ENCODE data around the gene ATP6V1G2. TPM values are rescaled to one million over a fixed set of nuclear protein-coding genes. Genes with fewer than 3 reads are reported as not detected.
A peak's percentile ranks its signal among the peaks of the same experiment; 100 is the strongest.

ATP6V1G2 gene
- total RNA-seq, 6 experiments from 2014 or later = 0.29 to 0.43 (median 0.42) TPM; not detected in 3

DNA sequence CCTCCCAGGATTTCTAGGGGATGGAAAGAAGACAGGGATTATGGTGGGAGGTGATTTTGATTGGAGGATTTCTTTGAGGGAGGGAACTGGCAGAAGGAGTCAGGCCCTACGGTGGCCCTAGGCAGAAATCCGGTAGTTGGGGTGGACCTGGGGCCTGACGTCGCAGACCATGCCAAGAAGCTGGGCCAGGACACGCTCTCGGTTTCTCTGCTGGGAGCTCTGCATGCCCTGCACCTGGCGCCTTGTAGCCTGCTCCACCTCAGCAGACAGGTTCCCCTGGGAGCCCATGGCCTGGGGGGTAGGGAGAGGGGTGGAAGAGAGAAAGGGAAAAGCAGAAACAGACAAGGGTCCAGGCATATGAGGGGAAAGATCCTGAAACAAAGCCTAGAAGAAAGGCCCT, 1.1 kb downstream of the ATP6V1G2 start:
- WGBS (ENCODE audit: insufficient coverage, low coverage, low lambda C conversion rate, missing lambda C conversion rate) = 60% methylated on average over 6 of the region's 7 CpGs
- Histone ChIP-seq H3K9me3 (no peaks in the 10 kb centered on the region), H3K4me1 (peaks cover 0 to 21% (median 9%) of the 10 kb centered on the region in 4 donors), H3K27me3 (no peaks in the 10 kb centered on the region), H3K4me3 (no peak overlapping the region), H3K36me3 (peaks cover 0 to 10% (median 2%) of the 10 kb centered on the region in 4 donors), H3K27ac (no peak overlapping the region)
- ATAC-seq = no peak
- TF ChIP-seq, protein P1, sequence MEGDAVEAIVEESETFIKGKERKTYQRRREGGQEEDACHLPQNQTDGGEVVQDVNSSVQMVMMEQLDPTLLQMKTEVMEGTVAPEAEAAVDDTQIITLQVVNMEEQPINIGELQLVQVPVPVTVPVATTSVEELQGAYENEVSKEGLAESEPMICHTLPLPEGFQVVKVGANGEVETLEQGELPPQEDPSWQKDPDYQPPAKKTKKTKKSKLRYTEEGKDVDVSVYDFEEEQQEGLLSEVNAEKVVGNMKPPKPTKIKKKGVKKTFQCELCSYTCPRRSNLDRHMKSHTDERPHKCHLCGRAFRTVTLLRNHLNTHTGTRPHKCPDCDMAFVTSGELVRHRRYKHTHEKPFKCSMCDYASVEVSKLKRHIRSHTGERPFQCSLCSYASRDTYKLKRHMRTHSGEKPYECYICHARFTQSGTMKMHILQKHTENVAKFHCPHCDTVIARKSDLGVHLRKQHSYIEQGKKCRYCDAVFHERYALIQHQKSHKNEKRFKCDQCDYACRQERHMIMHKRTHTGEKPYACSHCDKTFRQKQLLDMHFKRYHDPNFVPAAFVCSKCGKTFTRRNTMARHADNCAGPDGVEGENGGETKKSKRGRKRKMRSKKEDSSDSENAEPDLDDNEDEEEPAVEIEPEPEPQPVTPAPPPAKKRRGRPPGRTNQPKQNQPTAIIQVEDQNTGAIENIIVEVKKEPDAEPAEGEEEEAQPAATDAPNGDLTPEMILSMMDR (IDR thresholded peaks at IDR 0.05) = no peak
- no peak for TF ChIP-seq POLR2A (IDR thresholded peaks at IDR 0.05)
- intact Hi-C loops (cut with DNase I) = loop anchor here in 1 of 2 donors (5.0 kb wide), 1 partner anchor 57 kb away; no protein-coding TSS in a partner anchor
- no peak for DNase-seq

DNA sequence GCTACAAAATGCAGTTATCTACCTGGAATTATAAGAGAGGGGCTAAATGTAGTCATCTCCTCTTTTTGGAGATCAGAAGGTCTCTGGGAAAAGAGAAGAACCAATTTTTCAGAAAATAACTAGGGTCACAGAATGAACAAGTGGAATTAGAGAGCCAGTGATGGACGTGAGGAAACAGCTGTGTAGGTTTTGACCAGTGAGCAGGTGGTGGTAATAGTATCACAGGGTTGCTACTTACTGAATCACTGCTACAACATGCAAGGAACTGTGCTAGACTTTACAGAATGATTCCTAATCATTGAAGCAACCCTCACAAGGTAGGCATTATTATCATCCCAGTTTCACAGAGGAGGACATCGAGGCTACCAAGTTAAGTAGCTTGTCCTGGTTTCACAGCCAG, 1.7 kb downstream of the ATP6V1G2 start:
- intact Hi-C loops (cut with DNase I) = loop anchor here in 1 of 2 donors (5.0 kb wide), 1 partner anchor 58 kb away; no protein-coding TSS in a partner anchor
- Histone ChIP-seq H3K27ac (no peak overlapping the region), H3K9me3 (no peaks in the 10 kb centered on the region), H3K4me3 (no peak overlapping the region), H3K4me1 (peaks cover 0 to 27% (median 14%) of the 10 kb centered on the region in 4 donors), H3K36me3 (peaks cover 0 to 14% (median 2%) of the 10 kb centered on the region in 4 donors), H3K27me3 (no peaks in the 10 kb centered on the region)
- 71% methylated on average over 2 of the region's 2 CpGs for WGBS (ENCODE audit: insufficient coverage, low coverage, low lambda C conversion rate, missing lambda C conversion rate)
- TF ChIP-seq POLR2A (IDR thresholded peaks at IDR 0.05) = no peak
- TF ChIP-seq, protein P1 (IDR thresholded peaks at IDR 0.05) = no peak
- ATAC-seq (no peak), DNase-seq (no peak)

DNA sequence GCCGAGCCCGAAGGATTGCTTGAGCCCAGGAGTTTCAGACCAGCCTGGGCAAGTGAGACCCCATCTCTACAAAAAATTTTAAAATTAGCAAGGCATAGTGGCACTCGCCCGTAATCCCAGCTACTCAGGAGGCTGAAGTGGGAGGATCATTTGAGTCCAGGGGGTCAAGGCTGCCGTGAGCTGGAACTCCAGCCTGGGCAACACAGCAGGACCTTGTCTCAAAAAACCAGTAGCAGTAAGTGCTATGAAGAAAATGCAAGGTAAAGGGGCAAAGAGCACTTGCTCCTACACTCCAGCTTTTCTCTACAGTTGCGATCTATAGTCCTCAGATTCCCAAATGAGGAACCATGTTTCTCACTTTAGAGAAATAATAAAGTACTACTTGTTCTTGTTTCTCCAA, 2.8 kb downstream of the ATP6V1G2 start:
- Histone ChIP-seq H3K27ac (no peak overlapping the region), H3K27me3 (no peaks in the 10 kb centered on the region), H3K4me3 (no peak overlapping the region), H3K36me3 (peaks cover 0 to 16% (median 3%) of the 10 kb centered on the region in 4 donors), H3K4me1 (peaks cover 0 to 36% (median 17%) of the 10 kb centered on the region in 4 donors), H3K9me3 (no peaks in the 10 kb centered on the region)
- DNase-seq (no peak), ATAC-seq (no peak)
- intact Hi-C loops (cut with DNase I) = no loop called here
- 95% methylated on average over 4 of the region's 6 CpGs for WGBS (ENCODE audit: insufficient coverage, low coverage, low lambda C conversion rate, missing lambda C conversion rate)
- TF ChIP-seq, protein P1 (IDR thresholded peaks at IDR 0.05) = no peak
- no peak for TF ChIP-seq POLR2A (IDR thresholded peaks at IDR 0.05)

DNA sequence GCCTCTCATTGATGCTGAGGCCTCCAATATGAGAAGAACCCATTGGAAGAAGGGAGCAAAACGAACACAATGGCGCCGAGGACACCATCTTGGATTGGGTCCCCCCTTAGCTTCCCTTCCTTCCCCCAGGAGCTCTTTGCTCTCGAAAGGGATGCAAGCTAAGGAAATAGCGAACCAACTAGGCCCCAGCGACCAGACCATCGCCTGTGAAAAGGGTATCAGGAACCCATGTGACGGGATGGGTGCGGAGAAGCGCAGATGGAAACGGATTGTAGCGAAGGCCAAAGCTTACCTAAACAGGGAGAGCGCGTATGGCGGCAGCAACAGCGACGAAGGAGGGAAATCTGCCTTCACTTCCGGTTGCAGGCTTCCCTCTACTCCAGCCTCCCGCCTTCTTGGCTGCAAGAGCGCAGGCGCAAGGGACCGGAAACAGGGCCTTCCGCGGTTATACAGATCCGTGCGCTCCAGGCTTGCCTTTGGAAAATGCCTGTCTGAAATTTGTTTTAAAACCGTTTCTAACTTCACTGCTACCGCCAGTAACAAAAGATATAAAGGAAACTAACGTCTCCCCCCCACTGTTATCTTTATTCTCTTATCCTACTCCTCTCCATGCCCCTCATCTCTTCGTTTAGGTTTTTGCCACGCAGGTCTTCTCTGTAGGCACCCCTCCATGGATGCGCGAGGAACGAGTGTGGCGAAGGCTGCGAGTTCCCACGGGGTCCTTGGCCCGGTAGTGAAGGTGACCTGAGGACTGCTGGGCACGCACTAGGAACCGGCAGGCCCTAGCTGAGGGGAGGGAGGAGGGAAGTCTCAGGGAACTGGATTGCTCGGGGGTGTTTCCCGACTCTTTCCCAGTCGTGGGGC, 4.5 kb downstream of the ATP6V1G2 start, which contains the start of gene DDX39B:
Gene DDX39B, minus strand, starts transcription at position 346 of the 864 bp plus-strand sequence. CDS start 1,471 bp downstream, outside the sequence.
- Histone ChIP-seq H3K36me3 (peaks cover 0 to 34% (median 12%) of the 10 kb centered on the region in 4 donors), H3K4me1 (peaks cover 0 to 29% (median 13%) of the 10 kb centered on the region in 4 donors), H3K9me3 (no peaks in the 10 kb centered on the region), H3K27ac (peak within 1 kb of the TSS; percentile 88 to 98 (median 97)), H3K27me3 (no peaks in the 10 kb centered on the region), H3K4me3 (peak within 1 kb of the TSS; percentile 56 to 78 (median 78))
- TF ChIP-seq, protein P1 (IDR thresholded peaks at IDR 0.05) = no peak
- TF ChIP-seq POLR2A (IDR thresholded peaks at IDR 0.05) = peak; percentile 72
- intact Hi-C loops (cut with DNase I) = no loop called here
- under 1% methylated on average over 35 of the region's 43 CpGs for WGBS (ENCODE audit: insufficient coverage, low coverage, low lambda C conversion rate, missing lambda C conversion rate)
- ATAC-seq = peak; percentile 83 to 90 (median 88)
- peak; percentile 96 to 97 (median 97) for DNase-seq
